Measurements from ENCODE around the gene AXIN1.

Gene AXIN1

DNA sequence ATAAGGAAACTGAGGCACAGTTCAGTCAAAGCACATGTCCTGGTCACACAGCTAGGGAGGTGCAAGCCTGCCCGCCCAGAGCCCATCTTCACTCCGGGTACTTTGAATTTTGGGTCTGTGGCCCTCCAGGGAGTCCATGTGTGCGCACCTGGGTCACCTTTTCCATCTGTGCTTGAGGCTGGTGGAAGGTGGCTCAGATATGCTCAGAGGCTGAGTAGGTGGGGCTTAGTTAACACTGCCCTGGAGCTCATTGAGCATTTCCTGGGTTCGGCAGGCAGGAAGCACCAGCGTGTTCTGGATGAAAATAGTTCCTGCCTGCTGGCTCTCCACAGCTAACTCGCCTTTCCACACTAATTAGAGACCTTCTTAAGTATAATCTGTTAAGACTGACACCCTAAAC lies 98.7 kb downstream of the AXIN1 start:
- DNase-seq (ENCODE audit: extremely low read depth, low read depth) = no peak
- TF ChIP-seq, protein P1, sequence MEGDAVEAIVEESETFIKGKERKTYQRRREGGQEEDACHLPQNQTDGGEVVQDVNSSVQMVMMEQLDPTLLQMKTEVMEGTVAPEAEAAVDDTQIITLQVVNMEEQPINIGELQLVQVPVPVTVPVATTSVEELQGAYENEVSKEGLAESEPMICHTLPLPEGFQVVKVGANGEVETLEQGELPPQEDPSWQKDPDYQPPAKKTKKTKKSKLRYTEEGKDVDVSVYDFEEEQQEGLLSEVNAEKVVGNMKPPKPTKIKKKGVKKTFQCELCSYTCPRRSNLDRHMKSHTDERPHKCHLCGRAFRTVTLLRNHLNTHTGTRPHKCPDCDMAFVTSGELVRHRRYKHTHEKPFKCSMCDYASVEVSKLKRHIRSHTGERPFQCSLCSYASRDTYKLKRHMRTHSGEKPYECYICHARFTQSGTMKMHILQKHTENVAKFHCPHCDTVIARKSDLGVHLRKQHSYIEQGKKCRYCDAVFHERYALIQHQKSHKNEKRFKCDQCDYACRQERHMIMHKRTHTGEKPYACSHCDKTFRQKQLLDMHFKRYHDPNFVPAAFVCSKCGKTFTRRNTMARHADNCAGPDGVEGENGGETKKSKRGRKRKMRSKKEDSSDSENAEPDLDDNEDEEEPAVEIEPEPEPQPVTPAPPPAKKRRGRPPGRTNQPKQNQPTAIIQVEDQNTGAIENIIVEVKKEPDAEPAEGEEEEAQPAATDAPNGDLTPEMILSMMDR (IDR thresholded peaks at IDR 0.05; ENCODE audit: low read depth, low read length) = no peak

DNA sequence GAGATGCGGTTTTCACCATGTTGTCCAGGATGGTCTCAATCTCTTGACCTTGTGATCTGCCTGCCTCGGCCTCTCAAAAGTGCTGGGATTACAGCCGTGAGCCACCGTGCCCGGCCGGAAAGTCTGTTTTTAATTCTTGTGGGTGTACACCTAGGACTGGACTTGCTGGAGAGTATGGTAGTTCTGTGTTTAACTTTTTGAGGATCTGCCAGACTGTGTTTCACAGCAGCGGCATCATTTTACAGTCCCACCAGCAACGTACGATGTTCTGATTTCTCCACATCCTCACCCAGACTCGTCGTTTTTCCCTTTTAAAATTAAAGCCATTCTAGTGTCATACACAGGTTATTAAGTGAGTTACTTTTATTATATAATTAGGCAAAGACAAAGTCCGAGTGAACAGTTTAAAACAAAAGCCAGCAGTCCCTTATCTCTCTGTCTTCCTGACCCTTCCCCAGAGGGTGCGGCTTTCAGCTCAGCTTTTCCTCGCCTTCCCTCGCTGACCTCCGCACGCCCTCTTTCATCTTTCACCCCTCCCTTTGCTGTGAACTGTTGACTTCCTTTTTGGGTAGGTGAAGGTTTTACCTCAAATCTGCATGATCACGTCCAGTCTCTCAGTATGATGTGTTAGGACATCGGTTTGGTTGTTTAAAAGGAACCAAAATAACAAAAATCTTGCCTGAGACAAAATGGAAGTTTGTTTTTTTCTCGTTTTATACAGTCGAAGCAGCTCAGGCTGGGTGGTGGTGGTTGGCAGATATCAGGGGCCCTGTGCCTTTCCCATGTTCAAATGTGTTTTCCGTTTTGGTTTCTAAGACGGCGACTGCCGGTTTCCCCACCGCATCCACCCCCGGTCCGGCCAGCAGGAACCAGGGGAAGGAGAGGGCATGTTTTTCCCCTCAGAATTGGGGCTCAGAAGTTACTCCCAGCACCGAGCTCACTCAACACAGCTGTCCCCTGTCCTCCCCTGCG lies 99.9 kb downstream of the AXIN1 start:
- TF ChIP-seq, protein P1 (IDR thresholded peaks at IDR 0.05; ENCODE audit: low read depth, low read length) = no peak
- no peak for DNase-seq (ENCODE audit: extremely low read depth, low read depth)

DNA sequence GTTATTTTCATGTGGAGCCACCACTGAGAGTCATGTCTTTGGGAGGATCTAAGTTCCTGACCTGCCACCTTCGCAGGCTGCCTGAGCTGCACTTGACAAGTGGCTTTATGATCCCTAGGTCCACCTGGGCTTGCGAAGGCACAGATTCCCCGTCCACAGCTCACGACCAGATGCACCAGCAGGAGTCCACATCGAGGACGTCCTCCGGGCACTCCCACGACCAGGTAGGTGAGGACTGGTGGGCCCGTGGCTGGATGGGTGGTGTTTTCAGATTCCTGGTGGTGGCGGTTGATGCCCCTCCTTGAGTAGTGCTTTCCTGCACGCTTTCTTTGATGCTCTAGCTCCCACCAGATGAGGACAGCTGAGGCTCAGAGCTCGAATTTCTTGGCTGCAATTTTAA lies 103.1 kb downstream of the AXIN1 start:
- DNase-seq (ENCODE audit: extremely low read depth, low read depth) = no peak
- TF ChIP-seq, protein P1 (IDR thresholded peaks at IDR 0.05; ENCODE audit: low read depth, low read length) = no peak

DNA sequence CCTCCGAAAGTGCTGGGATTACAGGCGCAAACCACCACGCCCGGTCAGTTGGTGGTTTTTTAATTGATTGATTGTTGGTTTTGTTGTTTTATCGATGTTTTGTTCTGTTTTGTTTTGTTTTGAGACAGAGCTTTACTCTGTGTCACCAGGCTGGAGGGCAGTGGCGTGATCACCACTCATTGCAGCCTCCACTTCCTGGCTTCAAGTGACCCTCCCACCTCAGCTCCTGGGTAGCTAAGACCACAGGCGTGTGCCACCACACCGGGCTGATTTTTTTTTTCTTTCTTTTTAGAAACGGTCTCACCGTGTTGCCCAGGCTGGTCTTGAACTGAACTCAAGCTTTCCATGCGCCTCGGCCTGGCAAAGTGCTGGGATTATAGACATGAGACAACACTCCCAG lies 105.5 kb downstream of the AXIN1 start:
- TF ChIP-seq, protein P1 (IDR thresholded peaks at IDR 0.05; ENCODE audit: low read depth, low read length) = no peak
- DNase-seq (ENCODE audit: extremely low read depth, low read depth) = no peak

DNA sequence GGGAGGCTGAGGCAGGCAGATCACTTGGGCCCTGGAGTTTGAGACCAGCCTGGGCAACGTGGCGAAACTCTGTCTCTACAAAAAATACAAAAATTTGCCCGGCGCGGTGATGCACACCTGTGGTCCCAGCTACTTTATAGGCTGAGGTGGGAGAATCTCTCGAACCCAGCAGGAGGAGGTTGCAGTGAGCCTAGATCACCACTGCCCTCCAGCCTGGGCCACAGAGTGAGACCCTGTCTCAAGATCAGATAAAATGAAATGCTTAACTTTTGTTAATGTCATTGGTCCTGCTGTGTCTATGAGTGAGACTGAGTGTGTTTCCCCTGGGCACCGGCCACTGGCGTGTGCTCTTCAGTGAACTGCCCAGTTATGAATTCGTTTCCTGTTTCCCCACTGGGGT lies 107.4 kb downstream of the AXIN1 start:
- TF ChIP-seq, protein P1 (IDR thresholded peaks at IDR 0.05; ENCODE audit: low read depth, low read length) = no peak
- no peak for DNase-seq (ENCODE audit: extremely low read depth, low read depth)

DNA sequence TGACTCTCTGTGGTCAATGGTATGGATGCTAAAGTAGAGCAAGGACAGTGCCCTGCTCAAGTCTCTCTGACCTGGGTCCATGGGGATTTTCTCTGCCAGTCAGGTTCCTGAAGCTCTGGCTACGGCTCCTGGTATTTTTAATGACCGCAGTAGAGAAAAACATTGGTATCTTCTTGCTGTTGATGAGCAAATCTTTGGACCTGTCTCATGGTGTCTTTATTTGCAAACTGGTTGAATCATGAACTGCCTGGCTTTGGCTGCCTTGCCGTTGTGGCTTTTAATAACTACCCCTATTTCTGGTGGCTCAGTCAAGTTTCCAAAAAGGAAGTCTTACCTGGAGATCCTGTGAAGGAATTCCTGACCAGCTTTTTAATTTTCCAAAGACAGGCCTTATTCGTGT lies 109.2 kb downstream of the AXIN1 start:
- DNase-seq (ENCODE audit: extremely low read depth, low read depth) = no peak
- TF ChIP-seq, protein P1 (IDR thresholded peaks at IDR 0.05; ENCODE audit: low read depth, low read length) = no peak

DNA sequence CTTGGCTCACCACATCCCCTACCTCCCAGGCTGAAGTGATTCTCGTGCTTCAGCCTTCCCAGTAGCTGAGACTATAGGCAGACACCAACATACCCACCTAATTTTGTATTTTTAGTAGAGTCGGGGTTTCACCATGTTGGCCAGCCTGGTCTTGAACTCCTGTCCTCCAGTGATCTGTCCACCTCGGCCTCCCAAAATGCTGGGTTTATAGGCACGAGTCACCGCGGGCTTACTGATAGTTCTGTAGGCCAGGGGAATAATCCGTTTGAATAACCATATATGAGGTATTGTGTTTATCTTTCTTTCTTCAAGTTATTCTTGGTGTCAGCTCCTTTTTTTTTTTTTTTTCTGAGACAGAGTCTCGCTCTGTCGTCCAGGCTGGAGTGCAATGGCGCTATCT lies 110.2 kb downstream of the AXIN1 start:
- TF ChIP-seq, protein P1 (IDR thresholded peaks at IDR 0.05; ENCODE audit: low read depth, low read length) = no peak
- DNase-seq (ENCODE audit: extremely low read depth, low read depth) = no peak

All from AG09319 (cell line).